MM.1S (cell line): Measurements from ENCODE around the gene MEP1B.
"Not testable (repeated sequence)": the region's sequence is repeated elsewhere in the genome, so short reads cannot be mapped to it uniquely, and the experiment has no call there.

ENCODE experiments used
- DNase-seq: peaks from one replicate; pipeline ENCODE4 v3.0.0-alpha.2; 2015
- H2AFZ ChIP-seq: fragments of 300-600 bp; sonication (generic); 2 replicates; pipeline ENCODE4 v1.6.0; 2016; ENCODE audit warnings: antibody characterized with exemption, low read length
- H3F3A ChIP-seq: fragments of 300-600 bp; sonication (generic); 2 replicates; pipeline ENCODE4 v1.6.1; 2016; ENCODE audit warnings: mild to moderate bottlenecking, antibody characterized with exemption, low read length, moderate library complexity, mixed read lengths; ENCODE audit not compliant: insufficient read depth
- H3K27ac ChIP-seq: fragments of 300-600 bp; sonication (generic); 2 replicates; pipeline ENCODE4 v1.5.1; 2016; ENCODE audit warnings: mild to moderate bottlenecking, low read length
- H3K27me3 ChIP-seq: fragments of 300-600 bp; sonication (generic); replicated peaks from 2 replicates; pipeline ENCODE4 v1.6.0; 2016; ENCODE audit warnings: low read length; ENCODE audit not compliant: insufficient read depth
- H3K36me3 ChIP-seq: fragments of 300-600 bp; sonication (generic); replicated peaks from 2 replicates; pipeline ENCODE4 v1.6.1; 2016; ENCODE audit warnings: mild to moderate bottlenecking, low read length, mixed read lengths; ENCODE audit not compliant: insufficient read depth
- H3K4me1 ChIP-seq: fragments of 300-600 bp; sonication (generic); 2 replicates; pipeline ENCODE4 v1.6.1; 2016; ENCODE audit warnings: low read length, mixed read lengths
- H3K4me2 ChIP-seq: fragments of 300-600 bp; sonication (generic); 2 replicates; pipeline ENCODE4 v1.6.0; 2016; ENCODE audit warnings: low read depth, low read length
- H3K4me3 ChIP-seq: fragments of 300-600 bp; sonication (generic); 2 replicates; pipeline ENCODE4 v1.5.1; 2016; ENCODE audit warnings: low read length, mixed read lengths
- H3K79me2 ChIP-seq: fragments of 300-600 bp; sonication (generic); 2 replicates; pipeline ENCODE4 v1.6.1; 2016; ENCODE audit warnings: mixed run types, low read length, mixed read lengths
- H3K9ac ChIP-seq: fragments of 300-600 bp; sonication (generic); 2 replicates; pipeline ENCODE4 v1.6.1; 2016; ENCODE audit warnings: low read length, mixed read lengths
- H3K9me2 ChIP-seq: fragments of 300-600 bp; sonication (generic); replicated peaks from 2 replicates; pipeline ENCODE4 v1.6.1; 2016; ENCODE audit warnings: mild to moderate bottlenecking, low read length, mixed read lengths; ENCODE audit not compliant: insufficient read depth
- H3K9me3 ChIP-seq: fragments of 300-600 bp; sonication (generic); replicated peaks from 2 replicates; pipeline ENCODE4 v1.6.1; 2016; ENCODE audit warnings: mild to moderate bottlenecking, low read length, mixed read lengths; ENCODE audit not compliant: insufficient read depth
- H4K20me1 ChIP-seq: fragments of 300-600 bp; sonication (generic); 2 replicates; pipeline ENCODE4 v1.6.1; 2016; ENCODE audit warnings: mild to moderate bottlenecking, low read length, moderate library complexity, mixed read lengths; ENCODE audit not compliant: insufficient read depth
- CTCF ChIP-seq: fragments of 300-600 bp; sonication (generic); IDR thresholded peaks from 2 replicates; pipeline ENCODE4 v1.5.1; 2016; ENCODE audit warnings: antibody characterized with exemption, low read length, mixed read lengths
- EZH2 ChIP-seq: fragments of 300-600 bp; sonication (generic); optimal IDR thresholded peaks from 2 replicates; pipeline ENCODE3; 2017; ENCODE audit warnings: low read depth, mild to moderate bottlenecking, antibody characterized with exemption, low read length, mixed read lengths
- EZH2phosphoT487 ChIP-seq: fragments of 300-600 bp; sonication (generic); IDR thresholded peaks from 2 replicates; pipeline ENCODE4 v1.6.1; 2018; ENCODE audit warnings: antibody characterized with exemption, low read length

Gene MEP1B

GRCh38 chr18:32174719-32175118 is 15.1 kb upstream of the MEP1B start:
- H3K4me1 ChIP-seq: no peaks in the 10 kb centered on the region
- no peak for TF ChIP-seq EZH2
- TF ChIP-seq EZH2phosphoT487: no peak
- no peak for TF ChIP-seq CTCF
- H4K20me1 ChIP-seq: no peaks in the 10 kb centered on the region
- H3K4me2 ChIP-seq: no peak overlapping the region
- no peaks in the 10 kb centered on the region for H3K27me3 ChIP-seq
- DNase-seq: no peak
- H3K9ac ChIP-seq: no peak overlapping the region
- H3K79me2 ChIP-seq: no peaks in the 10 kb centered on the region
- no peaks in the 10 kb centered on the region for H3K9me3 ChIP-seq
- H3K9me2 ChIP-seq: no peaks in the 10 kb centered on the region
- H3K4me3 ChIP-seq: no peak overlapping the region
- H3K36me3 ChIP-seq: no peaks in the 10 kb centered on the region
- H2AFZ ChIP-seq: no peak overlapping the region
- H3K27ac ChIP-seq: no peak overlapping the region
- H3F3A ChIP-seq: no peaks in the 10 kb centered on the region

- H3K9me3 ChIP-seq: no peaks in the 10 kb centered on the region
- H4K20me1 ChIP-seq: no peaks in the 10 kb centered on the region
- H3K27ac ChIP-seq: no peak overlapping the region
- H3K79me2 ChIP-seq: no peaks in the 10 kb centered on the region
- DNase-seq: no peak
- no peak overlapping the region for H3K4me2 ChIP-seq
- no peak overlapping the region for H2AFZ ChIP-seq
- H3K9me2 ChIP-seq: no peaks in the 10 kb centered on the region
- no peaks in the 10 kb centered on the region for H3K36me3 ChIP-seq
- H3F3A ChIP-seq: no peaks in the 10 kb centered on the region
- no peaks in the 10 kb centered on the region for H3K4me1 ChIP-seq
- no peak overlapping the region for H3K9ac ChIP-seq
- H3K4me3 ChIP-seq: no peak overlapping the region
- no peaks in the 10 kb centered on the region for H3K27me3 ChIP-seq
- no peak for TF ChIP-seq CTCF
- no peak for TF ChIP-seq EZH2
- TF ChIP-seq EZH2phosphoT487: no peak
Measured at GRCh38 chr18:32175265-32175664, 14.6 kb upstream of the MEP1B start.

GRCh38 chr18:32176745-32177144 is 13.1 kb upstream of the MEP1B start:
- not testable (repeated sequence) for H3F3A ChIP-seq, H3K9me2 ChIP-seq, H3K4me3 ChIP-seq, H2AFZ ChIP-seq, H3K4me2 ChIP-seq, H4K20me1 ChIP-seq, H3K27me3 ChIP-seq, H3K27ac ChIP-seq, H3K4me1 ChIP-seq, H3K36me3 ChIP-seq, H3K79me2 ChIP-seq, H3K9ac ChIP-seq, DNase-seq, H3K9me3 ChIP-seq

- Histone ChIP-seq H3K36me3 (no peaks in the 10 kb centered on the region), H4K20me1 (no peaks in the 10 kb centered on the region), H3K79me2 (no peaks in the 10 kb centered on the region), H3K4me3 (no peak overlapping the region), H3K27ac (no peak overlapping the region), H3K9me2 (no peaks in the 10 kb centered on the region), H3F3A (no peaks in the 10 kb centered on the region), H3K9ac (no peak overlapping the region), H2AFZ (no peak overlapping the region), H3K27me3 (no peaks in the 10 kb centered on the region), H3K4me1 (no peaks in the 10 kb centered on the region), H3K9me3 (no peaks in the 10 kb centered on the region), H3K4me2 (no peak overlapping the region)
- TF ChIP-seq EZH2 (no peak), EZH2phosphoT487 (no peak), CTCF (no peak)
- no peak for DNase-seq
Measured at GRCh38 chr18:32177530-32177929, 12.3 kb upstream of the MEP1B start.
